Measurements from ENCODE around the gene CMTM8. TPM values are rescaled to one million over a fixed set of nuclear protein-coding genes. Genes with fewer than 3 reads are reported as not detected.
A peak's percentile ranks its signal among the peaks of the same experiment; 100 is the strongest.

Gene CMTM8
- polyA plus RNA-seq, 4 donors, result 5.4 to 41.3 (median 8.0) TPM

DNA sequence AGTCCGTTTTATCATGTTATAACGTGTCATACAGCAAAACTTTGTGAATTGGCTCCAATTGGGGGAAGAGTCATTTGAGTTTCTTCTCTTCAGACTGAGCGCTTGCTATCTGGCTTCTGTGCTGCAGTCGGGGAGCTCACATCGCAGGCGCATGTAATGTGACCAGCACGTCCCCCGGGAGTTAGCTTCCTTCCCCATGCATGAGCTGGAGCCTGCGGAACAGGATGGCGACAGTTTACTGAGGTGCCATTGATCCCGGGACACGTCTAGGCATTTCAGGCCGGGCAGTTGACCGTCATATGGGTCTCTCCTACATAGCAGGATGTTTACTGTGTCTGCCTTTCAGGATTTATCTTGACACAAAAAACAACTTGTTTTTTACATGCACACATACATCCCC, 44.8 kb downstream of the CMTM8 start:
- H3K36me3 ChIP-seq (ENCODE audit: control insufficient read depth in 3 of 3, insufficient read depth in 2 of 3, low read depth in 1 of 3, low read length in 3 of 3), result no peaks in the 10 kb centered on the region
- WGBS, 3 donors, result 71 to 93% (median 87%) methylated on average over 14 of the region's 14 CpGs
- H3K27me3 ChIP-seq (ENCODE audit: control insufficient read depth in 3 of 3, insufficient read depth in 3 of 3, low read length in 3 of 3), result no peaks in the 10 kb centered on the region
- no peak for FAIRE-seq
- no peak overlapping the region for H3K27ac ChIP-seq (ENCODE audit: low read depth in 1 of 3, low read length in 2 of 3)
- H3K9me3 ChIP-seq (ENCODE audit: control insufficient read depth in 2 of 2, insufficient read depth in 1 of 2, low read depth in 1 of 2, low read length in 1 of 2), result no peaks in the 10 kb centered on the region
- H3K4me1 ChIP-seq (ENCODE audit: control insufficient read depth in 3 of 3, insufficient read depth in 2 of 3, low read depth in 1 of 3, low read length in 2 of 3), result peaks cover 0 to 23% (median 4%) of the 10 kb centered on the region in 3 donors
- H3K4me3 ChIP-seq (ENCODE audit: low read depth in 1 of 3, low read length in 3 of 3), result no peak overlapping the region
- DNase-seq, result no peak

DNA sequence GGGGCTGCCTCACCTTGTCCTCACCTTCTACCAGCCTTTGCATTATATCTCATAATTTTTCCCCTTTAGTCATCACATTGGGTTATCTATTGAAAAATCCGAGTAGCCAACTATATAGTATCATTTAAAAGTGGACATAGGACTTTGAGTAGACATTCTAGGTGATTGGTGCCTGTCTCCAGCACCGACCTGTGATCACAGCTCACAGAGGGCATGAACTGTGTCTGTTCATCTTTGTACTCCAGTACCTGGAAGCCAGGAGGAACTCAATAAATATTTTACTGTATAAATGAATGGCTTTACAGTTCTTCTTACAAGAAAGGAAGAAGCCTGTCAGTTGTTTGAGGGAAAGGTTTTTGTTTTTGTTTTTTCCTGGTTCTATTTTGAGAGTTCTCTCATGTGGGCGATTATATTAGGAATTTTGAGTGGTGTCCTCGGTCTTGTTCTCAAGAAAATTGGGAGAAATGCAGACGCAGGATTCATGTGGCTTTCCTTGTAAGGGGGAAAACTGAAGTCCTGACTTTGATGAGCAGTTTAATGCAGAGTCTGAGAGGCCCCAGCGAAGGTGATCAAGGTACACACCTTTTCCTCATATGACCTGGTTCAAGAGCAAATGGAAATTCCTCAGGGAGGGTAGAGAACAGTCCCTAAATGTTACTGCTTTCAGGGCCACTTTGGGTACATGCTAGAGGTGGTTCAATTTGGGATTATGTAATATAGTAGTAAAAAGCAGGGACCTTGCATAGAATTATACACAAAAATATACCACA, 46.1 kb downstream of the CMTM8 start:
- no peaks in the 10 kb centered on the region for H3K36me3 ChIP-seq (ENCODE audit: control insufficient read depth in 3 of 3, insufficient read depth in 2 of 3, low read depth in 1 of 3, low read length in 3 of 3)
- H3K27me3 ChIP-seq (ENCODE audit: control insufficient read depth in 3 of 3, insufficient read depth in 3 of 3, low read length in 3 of 3), result no peaks in the 10 kb centered on the region
- H3K27ac ChIP-seq (ENCODE audit: low read depth in 1 of 3, low read length in 2 of 3), result peak overlapping the region in 1 of 3 donors; percentile 61
- no peak overlapping the region for H3K4me3 ChIP-seq (ENCODE audit: low read depth in 1 of 3, low read length in 3 of 3)
- FAIRE-seq (no peak), DNase-seq (peak; percentile 51 to 67)
- H3K9me3 ChIP-seq (ENCODE audit: control insufficient read depth in 2 of 2, insufficient read depth in 1 of 2, low read depth in 1 of 2, low read length in 1 of 2), result no peaks in the 10 kb centered on the region
- 29 to 61% (median 43%) methylated on average over 6 of the region's 6 CpGs for WGBS, 3 donors
- H3K4me1 ChIP-seq (ENCODE audit: control insufficient read depth in 3 of 3, insufficient read depth in 2 of 3, low read depth in 1 of 3, low read length in 2 of 3), result peaks cover 0 to 23% (median 4%) of the 10 kb centered on the region in 3 donors

DNA sequence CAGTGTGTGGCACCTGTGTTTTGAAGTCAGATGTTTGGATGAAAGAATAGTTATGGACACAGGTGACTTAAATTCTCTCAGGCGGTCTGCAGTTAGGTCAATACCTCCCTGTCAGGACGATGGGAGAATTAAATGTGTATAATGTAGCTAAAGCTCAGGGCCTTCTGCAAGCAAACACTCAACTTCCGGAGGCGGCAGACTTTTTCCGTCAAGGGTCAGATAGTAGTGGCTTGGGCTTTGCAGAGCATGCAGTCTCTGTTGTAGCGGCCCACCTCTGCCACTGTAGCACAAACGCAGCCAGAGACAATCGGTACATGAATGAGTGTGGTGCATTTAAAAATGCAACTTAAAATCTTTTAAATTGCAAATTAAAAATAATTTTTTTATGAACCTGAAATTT, 47.4 kb downstream of the CMTM8 start:
- FAIRE-seq, result no peak
- 70 to 92% (median 83%) methylated on average over 8 of the region's 8 CpGs for WGBS, 3 donors
- H3K4me3 ChIP-seq (ENCODE audit: low read depth in 1 of 3, low read length in 3 of 3), result no peak overlapping the region
- H3K4me1 ChIP-seq (ENCODE audit: control insufficient read depth in 3 of 3, insufficient read depth in 2 of 3, low read depth in 1 of 3, low read length in 2 of 3), result peaks cover 0 to 23% (median 4%) of the 10 kb centered on the region in 3 donors
- H3K36me3 ChIP-seq (ENCODE audit: control insufficient read depth in 3 of 3, insufficient read depth in 2 of 3, low read depth in 1 of 3, low read length in 3 of 3), result no peaks in the 10 kb centered on the region
- no peaks in the 10 kb centered on the region for H3K9me3 ChIP-seq (ENCODE audit: control insufficient read depth in 2 of 2, insufficient read depth in 1 of 2, low read depth in 1 of 2, low read length in 1 of 2)
- no peak for DNase-seq
- no peaks in the 10 kb centered on the region for H3K27me3 ChIP-seq (ENCODE audit: control insufficient read depth in 3 of 3, insufficient read depth in 3 of 3, low read length in 3 of 3)
- peak overlapping the region in 1 of 3 donors; percentile 61 for H3K27ac ChIP-seq (ENCODE audit: low read depth in 1 of 3, low read length in 2 of 3)

DNA sequence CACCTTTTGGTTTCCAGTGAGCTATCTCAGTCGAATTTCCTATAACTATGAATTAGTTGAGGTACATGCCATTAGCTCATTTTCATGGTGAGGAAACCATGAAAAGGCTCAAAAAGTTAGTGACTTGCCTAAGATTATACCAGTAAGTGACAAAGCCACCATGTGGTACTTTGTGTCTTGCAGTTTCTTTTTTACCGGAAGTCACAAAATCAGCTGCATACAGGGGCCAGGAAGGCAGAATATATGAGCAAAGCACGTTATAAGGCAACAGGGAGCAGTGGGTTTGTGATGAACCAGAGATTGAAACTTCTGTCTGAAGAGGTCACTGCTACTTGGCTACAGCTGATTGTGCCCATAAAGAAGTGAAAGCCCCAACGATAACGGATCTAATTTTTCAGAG, 50.3 kb downstream of the CMTM8 start:
- Histone ChIP-seq H3K27me3 (ENCODE audit: control insufficient read depth in 3 of 3, insufficient read depth in 3 of 3, low read length in 3 of 3) (no peaks in the 10 kb centered on the region), H3K4me3 (ENCODE audit: low read depth in 1 of 3, low read length in 3 of 3) (no peak overlapping the region), H3K9me3 (ENCODE audit: control insufficient read depth in 2 of 2, insufficient read depth in 1 of 2, low read depth in 1 of 2, low read length in 1 of 2) (no peaks in the 10 kb centered on the region), H3K4me1 (ENCODE audit: control insufficient read depth in 3 of 3, insufficient read depth in 2 of 3, low read depth in 1 of 3, low read length in 2 of 3) (peaks cover 0 to 13% (median 0%) of the 10 kb centered on the region in 3 donors), H3K36me3 (ENCODE audit: control insufficient read depth in 3 of 3, insufficient read depth in 2 of 3, low read depth in 1 of 3, low read length in 3 of 3) (no peaks in the 10 kb centered on the region), H3K27ac (ENCODE audit: low read depth in 1 of 3, low read length in 2 of 3) (no peak overlapping the region)
- no peak for FAIRE-seq
- WGBS, 3 donors, result 67 to 77% (median 76%) methylated on average over 5 of the region's 5 CpGs
- DNase-seq, result peak in 1 of 2 donors; percentile 29

DNA sequence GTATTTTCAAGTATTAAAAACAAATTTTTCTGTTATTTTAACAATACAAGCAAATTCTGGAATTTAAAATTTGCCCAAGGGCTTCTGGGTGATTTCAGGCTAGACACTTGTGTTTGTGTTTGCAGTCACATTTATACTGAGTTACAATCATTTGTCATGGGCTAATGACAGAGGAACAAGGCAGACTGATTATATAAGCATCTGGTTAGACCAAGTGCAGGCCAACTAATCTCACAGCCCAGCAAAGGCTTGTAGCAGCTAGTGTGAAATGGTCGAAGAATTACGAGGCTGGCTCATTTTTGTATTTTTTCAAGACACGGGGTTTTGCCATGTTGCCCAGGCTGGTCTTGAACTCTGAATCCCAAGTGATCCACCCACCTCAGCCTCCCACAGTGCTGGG, 52.1 kb downstream of the CMTM8 start:
- H3K4me3 ChIP-seq (ENCODE audit: low read depth in 1 of 3, low read length in 3 of 3), result no peak overlapping the region
- no peak for DNase-seq
- peaks cover 0 to 18% (median 0%) of the 10 kb centered on the region in 3 donors for H3K4me1 ChIP-seq (ENCODE audit: control insufficient read depth in 3 of 3, insufficient read depth in 2 of 3, low read depth in 1 of 3, low read length in 2 of 3)
- no peak overlapping the region for H3K27ac ChIP-seq (ENCODE audit: low read depth in 1 of 3, low read length in 2 of 3)
- H3K36me3 ChIP-seq (ENCODE audit: control insufficient read depth in 3 of 3, insufficient read depth in 2 of 3, low read depth in 1 of 3, low read length in 3 of 3), result no peaks in the 10 kb centered on the region
- H3K9me3 ChIP-seq (ENCODE audit: control insufficient read depth in 2 of 2, insufficient read depth in 1 of 2, low read depth in 1 of 2, low read length in 1 of 2), result no peaks in the 10 kb centered on the region
- FAIRE-seq, result no peak
- H3K27me3 ChIP-seq (ENCODE audit: control insufficient read depth in 3 of 3, insufficient read depth in 3 of 3, low read length in 3 of 3), result no peaks in the 10 kb centered on the region
- WGBS, 3 donors, result 80 to 90% (median 81%) methylated on average over 3 of the region's 3 CpGs

DNA sequence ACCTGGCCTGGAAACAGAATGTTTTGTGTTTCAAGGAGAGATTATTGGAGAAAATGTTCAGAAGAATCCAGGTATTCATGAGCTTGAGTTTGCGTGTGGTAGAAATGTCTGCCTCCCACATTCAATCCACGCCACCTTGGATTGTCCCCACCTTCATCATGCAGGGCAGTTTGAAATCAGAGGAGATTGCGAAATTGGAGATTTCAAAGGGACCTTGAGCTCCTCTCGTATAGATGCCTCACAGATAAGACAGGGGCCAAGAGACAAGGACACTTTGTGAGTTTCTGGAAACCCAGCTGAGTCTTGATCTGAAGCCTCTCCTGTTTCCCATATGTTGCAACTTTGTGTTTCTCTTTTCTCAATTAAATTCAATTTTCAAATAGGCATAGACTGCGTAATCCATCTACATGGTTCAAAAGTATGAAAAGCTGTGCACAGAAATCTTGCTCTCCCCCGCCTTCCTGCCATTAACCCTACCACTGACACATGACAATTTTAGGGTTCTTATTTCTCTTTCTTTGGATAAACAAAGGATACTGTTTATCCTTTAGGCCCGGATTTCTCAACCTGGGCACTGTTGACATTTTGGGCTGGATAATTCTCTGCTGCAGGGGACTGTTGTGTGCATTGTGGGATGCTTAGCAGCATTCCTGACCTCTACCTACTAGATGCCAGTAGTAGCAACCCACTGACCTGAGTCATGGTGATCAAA, 53.8 kb downstream of the CMTM8 start:
- 69 to 79% (median 71%) methylated on average over 7 of the region's 7 CpGs for WGBS, 3 donors
- Histone ChIP-seq H3K9me3 (ENCODE audit: control insufficient read depth in 2 of 2, insufficient read depth in 1 of 2, low read depth in 1 of 2, low read length in 1 of 2) (no peaks in the 10 kb centered on the region), H3K27me3 (ENCODE audit: control insufficient read depth in 3 of 3, insufficient read depth in 3 of 3, low read length in 3 of 3) (no peaks in the 10 kb centered on the region), H3K36me3 (ENCODE audit: control insufficient read depth in 3 of 3, insufficient read depth in 2 of 3, low read depth in 1 of 3, low read length in 3 of 3) (no peaks in the 10 kb centered on the region), H3K4me3 (ENCODE audit: low read depth in 1 of 3, low read length in 3 of 3) (no peak overlapping the region), H3K27ac (ENCODE audit: low read depth in 1 of 3, low read length in 2 of 3) (peak overlapping the region in 1 of 3 donors; percentile 14), H3K4me1 (ENCODE audit: control insufficient read depth in 3 of 3, insufficient read depth in 2 of 3, low read depth in 1 of 3, low read length in 2 of 3) (peaks cover 0 to 18% (median 0%) of the 10 kb centered on the region in 3 donors)
- DNase-seq (peak; percentile 31 to 68), FAIRE-seq (no peak)

DNA sequence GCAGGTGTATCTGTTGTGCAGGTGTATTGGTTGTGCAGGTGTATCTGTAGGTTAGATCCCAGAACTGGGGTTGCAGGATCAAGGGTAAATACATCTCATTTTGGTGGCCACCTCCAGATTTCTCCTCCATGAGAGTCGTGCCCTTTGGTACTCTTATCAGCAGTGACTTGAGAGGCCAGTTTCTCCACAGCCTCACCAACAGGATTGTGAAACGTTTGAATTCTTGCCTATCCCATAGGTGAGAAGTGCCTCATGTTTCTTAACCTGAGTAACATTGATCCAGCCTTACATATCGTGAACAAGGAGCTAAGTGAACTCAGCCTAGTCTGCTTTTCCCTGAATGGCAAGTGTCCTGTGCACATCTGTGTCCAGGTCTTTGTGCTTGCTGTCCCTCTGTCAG, 55.4 kb downstream of the CMTM8 start:
- FAIRE-seq, result no peak
- Histone ChIP-seq H3K9me3 (ENCODE audit: control insufficient read depth in 2 of 2, insufficient read depth in 1 of 2, low read depth in 1 of 2, low read length in 1 of 2) (no peaks in the 10 kb centered on the region), H3K4me1 (ENCODE audit: control insufficient read depth in 3 of 3, insufficient read depth in 2 of 3, low read depth in 1 of 3, low read length in 2 of 3) (peaks cover 0 to 18% (median 0%) of the 10 kb centered on the region in 3 donors), H3K36me3 (ENCODE audit: control insufficient read depth in 3 of 3, insufficient read depth in 2 of 3, low read depth in 1 of 3, low read length in 3 of 3) (no peaks in the 10 kb centered on the region), H3K27me3 (ENCODE audit: control insufficient read depth in 3 of 3, insufficient read depth in 3 of 3, low read length in 3 of 3) (no peaks in the 10 kb centered on the region), H3K27ac (ENCODE audit: low read depth in 1 of 3, low read length in 2 of 3) (peak overlapping the region in 1 of 3 donors; percentile 37), H3K4me3 (ENCODE audit: low read depth in 1 of 3, low read length in 3 of 3) (no peak overlapping the region)
- peak; percentile 58 to 74 for DNase-seq
- WGBS, 3 donors, result 16 to 55% (median 29%) methylated on average over 3 of the region's 3 CpGs

DNA sequence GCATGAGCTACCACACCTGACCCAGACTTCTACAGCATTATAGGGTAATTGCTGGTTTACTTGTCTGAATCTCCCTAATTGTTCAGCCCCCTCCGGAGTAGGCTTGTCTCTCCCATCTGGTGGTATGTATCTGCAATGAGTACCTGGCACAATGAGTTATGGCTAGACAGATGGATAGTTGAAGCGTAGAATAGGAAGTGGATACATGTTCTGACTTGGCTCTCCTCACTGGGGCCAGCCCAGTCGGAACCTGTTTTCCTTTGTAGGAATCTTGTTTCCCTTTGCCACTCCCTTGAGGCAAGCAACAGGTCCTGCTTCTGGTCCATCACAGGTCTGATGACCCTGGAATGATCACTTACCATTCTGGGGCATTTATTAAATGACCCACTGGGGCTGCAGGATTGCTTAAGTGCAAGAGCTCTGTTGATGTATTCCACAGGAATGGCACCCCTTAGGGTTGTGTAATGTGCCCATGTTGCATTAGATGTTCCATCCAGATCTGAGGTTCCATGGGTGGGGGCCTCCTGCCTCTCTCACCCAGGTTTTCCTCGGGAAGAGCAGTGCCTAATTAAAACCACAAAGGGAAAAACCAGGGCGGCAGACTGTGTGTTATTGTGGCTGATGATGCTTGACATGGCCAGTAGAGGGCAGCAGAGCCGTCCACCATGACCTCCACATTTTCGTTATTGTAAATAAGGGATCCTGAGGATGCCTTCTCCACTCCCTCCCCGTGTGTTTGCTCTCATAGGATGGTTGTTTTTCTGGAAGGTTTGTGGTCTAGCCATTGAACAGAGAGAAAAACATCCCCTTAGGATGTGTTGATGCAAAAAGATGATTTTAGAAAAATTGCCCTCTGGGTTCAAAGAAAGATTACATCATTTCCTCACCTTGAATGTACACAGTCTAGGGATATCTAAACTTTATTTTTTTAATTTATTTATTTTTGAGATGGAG, 58.0 kb downstream of the CMTM8 start:
- 35 to 36% (median 36%) methylated on average over 8 of the region's 8 CpGs for WGBS, 3 donors
- Histone ChIP-seq H3K4me3 (ENCODE audit: low read depth in 1 of 3, low read length in 3 of 3) (no peak overlapping the region), H3K27me3 (ENCODE audit: control insufficient read depth in 3 of 3, insufficient read depth in 3 of 3, low read length in 3 of 3) (no peaks in the 10 kb centered on the region), H3K36me3 (ENCODE audit: control insufficient read depth in 3 of 3, insufficient read depth in 2 of 3, low read depth in 1 of 3, low read length in 3 of 3) (no peaks in the 10 kb centered on the region), H3K9me3 (ENCODE audit: control insufficient read depth in 2 of 2, insufficient read depth in 1 of 2, low read depth in 1 of 2, low read length in 1 of 2) (no peaks in the 10 kb centered on the region), H3K4me1 (ENCODE audit: control insufficient read depth in 3 of 3, insufficient read depth in 2 of 3, low read depth in 1 of 3, low read length in 2 of 3) (peaks cover 0 to 18% (median 0%) of the 10 kb centered on the region in 3 donors), H3K27ac (ENCODE audit: low read depth in 1 of 3, low read length in 2 of 3) (peak overlapping the region in 1 of 3 donors; percentile 38)
- no peak for FAIRE-seq
- DNase-seq, result peak; percentile 63 to 75

All from small intestine (tissue), 7 donors.